ENCODE data around the gene FAAP24.
"Not testable (repeated sequence)": the region's sequence is repeated elsewhere in the genome, so short reads cannot be mapped to it uniquely, and the experiment has no call there.

The FAAP24 gene, protein sequence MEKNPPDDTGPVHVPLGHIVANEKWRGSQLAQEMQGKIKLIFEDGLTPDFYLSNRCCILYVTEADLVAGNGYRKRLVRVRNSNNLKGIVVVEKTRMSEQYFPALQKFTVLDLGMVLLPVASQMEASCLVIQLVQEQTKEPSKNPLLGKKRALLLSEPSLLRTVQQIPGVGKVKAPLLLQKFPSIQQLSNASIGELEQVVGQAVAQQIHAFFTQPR

DNA sequence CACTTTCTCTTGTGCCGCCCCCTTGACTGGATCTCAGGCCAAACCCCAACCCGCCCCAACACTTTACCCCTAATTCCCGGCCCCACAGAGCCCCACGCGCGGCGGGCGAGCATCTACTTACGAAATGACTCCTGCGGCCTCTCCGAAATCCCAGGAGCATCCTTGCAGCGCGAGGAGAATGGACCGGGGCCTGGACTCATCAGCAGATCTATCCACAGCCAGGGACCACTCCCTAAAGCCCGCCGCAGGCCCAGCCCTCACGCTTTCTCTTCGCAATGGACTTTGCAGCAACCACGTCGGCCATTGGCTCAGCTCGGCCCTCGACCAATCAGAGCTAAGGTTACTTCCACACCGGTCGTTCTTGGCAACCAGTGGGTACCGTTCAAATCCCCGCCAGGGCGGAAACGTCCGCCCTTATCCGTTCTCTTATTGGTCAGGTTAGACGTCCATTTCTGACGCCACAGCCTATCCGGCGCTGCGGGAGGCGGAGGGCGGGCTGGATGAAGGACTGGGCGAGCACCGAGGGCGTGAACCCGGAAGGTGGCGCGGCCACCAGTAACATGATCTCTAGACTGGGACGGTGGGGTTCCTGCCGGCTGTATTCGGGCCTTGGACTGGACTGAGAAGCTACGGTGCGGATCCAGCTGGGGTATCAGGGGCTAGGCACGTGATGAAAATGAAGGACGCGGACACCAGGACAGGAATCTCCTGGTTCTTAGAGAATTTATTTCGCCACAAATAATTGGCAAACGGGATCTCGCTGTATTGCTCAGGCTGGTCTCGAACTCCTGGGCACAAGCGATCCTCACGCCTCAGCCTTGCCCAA, at the start of gene FAAP24, which contains the start of gene CEP89:
FAAP24 (plus strand) TSS at position 528 of the 826 bp plus-strand sequence. CDS start 955 bp downstream, outside the sequence.
CEP89 (minus strand) TSS at position 244 of the 826 bp plus-strand sequence; CDS start at position 160, 84 bp downstream.
- peak; percentile 98 for DNase-seq (ENCODE audit: low spot score)

- DNase-seq (ENCODE audit: low spot score): no peak
Measured at GRCh38 chr19:32924200-32924599, 47.8 kb upstream of the FAAP24 start.

- DNase-seq (ENCODE audit: low spot score): no peak
Measured at GRCh38 chr19:32928806-32929205, 43.2 kb upstream of the FAAP24 start.

DNA sequence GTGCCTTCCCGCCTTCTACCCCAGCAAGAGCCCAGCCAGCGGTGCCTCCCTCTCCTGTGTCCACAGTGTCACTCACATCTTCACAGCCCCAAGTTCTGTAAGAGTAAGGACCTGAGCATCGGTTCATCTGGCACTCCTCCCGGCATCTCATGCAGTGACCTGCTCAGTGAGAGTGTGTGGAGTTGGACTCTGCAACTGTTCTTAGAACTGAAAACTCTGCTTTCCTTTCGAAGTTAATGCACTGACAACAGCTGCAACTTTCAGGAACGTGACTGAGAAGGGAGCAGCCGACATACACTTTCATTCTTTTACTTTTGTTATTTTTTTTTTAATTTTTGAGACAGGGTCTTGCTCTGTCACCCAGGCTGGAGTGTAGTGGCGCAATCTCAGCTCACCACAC, 41.5 kb upstream of the FAAP24 start:
- no peak for DNase-seq (ENCODE audit: low spot score)

- DNase-seq (ENCODE audit: low spot score): no peak
Measured at GRCh38 chr19:32933571-32933970, 38.5 kb upstream of the FAAP24 start.

DNA sequence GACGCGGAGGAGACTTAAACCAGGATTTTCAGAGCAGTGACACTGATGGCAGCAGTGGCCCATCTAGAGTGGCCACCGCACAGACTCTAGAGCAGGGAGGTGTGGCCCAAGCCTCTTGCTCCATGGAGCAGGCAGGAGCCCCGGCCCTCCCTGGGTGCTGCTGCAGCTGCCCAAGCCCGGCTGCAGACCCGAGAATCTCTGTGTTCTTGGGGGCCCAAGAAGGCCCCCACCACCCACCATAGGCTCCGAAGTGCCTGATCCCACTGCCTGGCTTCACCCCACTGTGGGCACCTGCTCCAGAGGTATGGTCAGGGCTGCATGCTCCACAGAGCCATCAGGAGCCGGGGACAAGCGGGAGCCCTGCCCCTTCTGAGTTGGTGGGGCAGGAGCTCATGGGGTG, 36.4 kb upstream of the FAAP24 start:
- no peak for DNase-seq (ENCODE audit: low spot score)

GRCh38 chr19:32936065-32936464, 36.0 kb upstream of the FAAP24 start:
- no peak for DNase-seq (ENCODE audit: low spot score)

GRCh38 chr19:32941273-32941672, 30.8 kb upstream of the FAAP24 start:
- DNase-seq (ENCODE audit: low spot score): not testable (repeated sequence)

DNA sequence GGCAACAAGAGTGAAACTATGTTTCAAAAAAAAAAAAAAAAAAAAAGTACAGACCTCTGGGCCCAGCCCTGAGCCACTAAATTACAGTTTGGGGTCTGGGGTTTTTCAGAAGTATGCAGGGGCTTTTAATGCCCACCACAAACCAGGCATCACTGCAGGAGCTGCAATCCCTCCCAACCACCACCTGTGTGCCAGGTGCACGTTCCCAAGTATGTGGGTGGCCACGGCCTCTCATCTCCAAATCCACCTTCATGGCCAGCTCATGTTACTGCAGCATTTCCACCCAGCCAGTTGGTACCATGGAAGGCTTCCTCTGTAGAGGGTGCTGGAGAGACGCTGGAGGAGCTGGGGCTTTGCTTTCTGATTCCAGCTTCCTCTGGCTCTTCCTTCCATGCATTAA, 26.8 kb upstream of the FAAP24 start:
- no peak for DNase-seq (ENCODE audit: low spot score)

DNA sequence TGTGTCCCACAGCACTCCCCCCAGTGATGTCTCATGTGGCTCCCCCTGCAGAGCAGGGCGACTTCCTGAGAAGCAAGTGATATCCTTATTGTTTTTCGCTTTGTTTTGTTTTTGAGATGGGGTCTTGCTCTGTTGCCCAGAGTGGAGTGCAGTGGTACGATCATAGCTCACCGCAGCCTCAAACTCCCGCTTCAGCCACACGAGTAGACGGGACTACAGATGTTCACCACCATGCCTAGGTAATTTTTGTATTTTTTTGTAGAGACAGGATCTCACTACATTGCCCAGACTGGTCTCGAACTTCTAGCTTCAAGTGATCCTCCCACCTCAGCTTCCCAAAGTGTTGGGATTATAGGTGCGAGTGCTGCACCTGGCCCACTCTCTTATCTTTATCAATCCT, 5.3 kb upstream of the FAAP24 start:
- DNase-seq (ENCODE audit: low spot score): no peak

DNA sequence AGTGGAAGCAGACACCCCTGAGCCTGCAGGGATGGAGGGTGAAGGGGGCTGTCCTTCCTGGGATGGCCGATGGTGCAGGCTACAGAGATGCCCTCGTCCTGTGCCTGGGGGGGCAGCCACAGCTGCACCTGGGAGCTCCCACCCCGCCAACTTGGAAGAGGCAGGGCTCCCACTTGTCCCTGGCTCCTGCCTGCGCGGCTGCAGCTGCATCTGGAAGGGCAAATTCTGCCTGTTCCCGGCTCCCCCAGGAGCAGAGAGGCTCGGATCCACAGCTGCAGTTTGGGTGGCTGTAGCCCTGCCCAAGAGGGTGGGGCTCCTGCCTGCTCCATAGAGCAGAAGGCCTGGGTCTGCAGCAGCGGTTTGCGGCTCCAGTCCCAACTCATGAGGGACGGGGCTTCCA, 2.5 kb upstream of the FAAP24 start:
- no peak for DNase-seq (ENCODE audit: low spot score)

GRCh38 chr19:32971012-32971595, 938 bp upstream of the FAAP24 start:
- no peak for DNase-seq (ENCODE audit: low spot score)

DNA sequence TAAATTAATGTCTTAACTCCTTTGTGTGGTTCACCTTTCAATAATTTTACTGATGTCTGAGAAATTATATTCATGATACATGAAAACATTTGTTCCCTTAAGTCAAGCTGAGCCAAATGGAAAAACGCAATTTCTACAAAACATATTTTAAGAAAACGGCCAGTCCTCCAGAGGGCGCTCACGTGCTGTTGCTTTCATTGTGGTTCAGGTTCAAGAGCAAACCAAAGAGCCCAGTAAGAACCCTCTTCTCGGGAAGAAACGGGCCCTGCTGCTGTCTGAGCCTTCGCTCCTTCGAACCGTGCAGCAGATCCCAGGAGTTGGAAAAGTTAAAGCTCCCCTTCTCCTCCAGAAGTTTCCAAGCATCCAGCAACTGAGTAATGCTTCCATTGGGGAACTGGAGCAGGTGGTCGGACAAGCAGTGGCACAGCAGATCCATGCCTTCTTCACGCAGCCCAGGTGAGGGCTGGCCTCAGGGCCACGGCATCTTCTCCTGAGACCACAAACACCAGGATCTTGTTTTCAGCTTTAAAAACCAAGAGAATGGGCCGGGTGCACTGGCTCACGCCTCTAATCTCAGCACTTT, 4.3 kb downstream of the FAAP24 start:
- DNase-seq (ENCODE audit: low spot score): peak; percentile 51

GRCh38 chr19:32977280-32977679, 5.2 kb downstream of the FAAP24 start:
- DNase-seq (ENCODE audit: low spot score): no peak

GRCh38 chr19:32977813-32978212, 5.8 kb downstream of the FAAP24 start:
- DNase-seq (ENCODE audit: low spot score): not testable (repeated sequence)

- not testable (repeated sequence) for DNase-seq (ENCODE audit: low spot score)
Measured at GRCh38 chr19:32979807-32980206, 7.8 kb downstream of the FAAP24 start.

GRCh38 chr19:32982488-32982887, 10.4 kb downstream of the FAAP24 start:
- DNase-seq (ENCODE audit: low spot score): not testable (repeated sequence)

- not testable (repeated sequence) for DNase-seq (ENCODE audit: low spot score)
Measured at GRCh38 chr19:32988254-32988653, 16.2 kb downstream of the FAAP24 start.

GRCh38 chr19:32988724-32989123, 16.7 kb downstream of the FAAP24 start:
- no peak for DNase-seq (ENCODE audit: low spot score)

DNA sequence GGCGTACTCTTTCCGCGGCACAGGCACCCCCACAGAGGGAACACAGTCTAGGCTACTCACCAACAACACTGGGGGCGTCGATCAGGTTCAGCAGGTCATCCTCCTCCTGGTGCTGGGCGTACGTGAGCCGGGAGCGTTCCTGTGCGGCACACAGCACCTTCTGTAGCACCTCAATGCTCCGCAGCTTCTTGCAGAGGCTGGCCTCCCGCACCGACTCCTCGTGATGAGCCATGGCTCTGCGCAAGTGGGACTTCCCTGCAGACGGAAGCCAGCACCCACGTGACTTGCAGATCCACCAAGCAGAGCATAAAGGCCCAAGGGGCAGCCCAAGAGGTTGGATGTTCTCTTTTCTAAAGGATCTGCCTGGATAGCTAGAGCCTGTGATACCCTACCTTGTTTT, 23.9 kb downstream of the FAAP24 start:
- DNase-seq (ENCODE audit: low spot score): not testable (repeated sequence)

DNA sequence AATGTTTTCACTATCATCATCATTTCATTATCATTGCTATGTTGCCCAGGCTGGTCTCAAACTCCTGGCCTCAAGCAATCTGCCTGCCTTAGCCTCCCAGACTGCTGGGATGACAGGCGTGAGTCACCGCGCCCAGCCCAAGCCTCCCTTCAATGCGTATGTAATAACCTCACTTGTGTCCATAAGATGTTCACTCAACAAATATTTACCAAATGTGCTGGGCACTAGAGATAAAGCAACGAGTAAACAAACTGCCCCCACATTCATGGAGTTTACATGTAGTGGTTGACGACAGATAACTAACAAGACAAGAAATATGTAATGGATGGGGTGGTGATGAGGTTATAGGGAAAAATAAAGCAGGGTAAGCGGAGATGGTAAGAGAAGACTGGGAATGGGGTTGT, 25.0 kb downstream of the FAAP24 start:
- not testable (repeated sequence) for DNase-seq (ENCODE audit: low spot score)

DNA sequence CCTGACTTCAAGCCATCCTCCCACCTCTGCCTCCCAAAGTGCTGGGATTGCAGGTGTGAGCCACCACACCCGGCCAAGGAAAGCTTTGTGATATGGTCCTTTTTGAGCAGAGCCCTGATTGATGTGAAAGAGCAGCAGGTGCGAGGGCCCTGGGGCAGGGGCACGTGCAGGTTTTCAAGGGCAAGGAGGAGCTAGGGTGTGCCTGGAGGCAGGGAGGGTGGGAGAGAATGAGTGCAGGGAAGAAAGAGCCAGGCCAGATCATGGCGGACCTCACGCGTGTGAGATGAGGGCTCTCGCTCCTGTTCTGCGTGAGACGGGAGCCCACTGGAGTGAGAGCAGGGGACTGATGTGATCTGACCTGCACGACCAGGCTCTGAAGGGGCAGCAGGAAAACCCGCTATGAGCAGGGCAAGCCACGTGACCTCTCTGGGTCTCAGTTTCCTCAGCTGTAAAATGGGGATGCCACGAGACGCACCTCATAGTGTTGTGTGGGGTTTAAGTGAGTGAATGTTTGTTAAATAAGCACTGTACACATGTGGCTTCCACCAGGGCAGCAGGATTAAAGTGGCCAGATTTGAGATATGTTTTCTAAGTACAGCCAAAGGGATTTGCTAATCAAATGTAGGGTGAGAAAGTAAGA, 25.8 kb downstream of the FAAP24 start:
- DNase-seq (ENCODE audit: low spot score): no peak

All from kidney capillary endothelial cell (primary cell).